ENCODE measurements around the gene SYNDIG1L. TPM values are rescaled to one million over a fixed set of nuclear protein-coding genes. Genes with fewer than 3 reads are reported as not detected.
"Not testable (repeated sequence)": the region's sequence is repeated elsewhere in the genome, so short reads cannot be mapped to it uniquely, and the experiment has no call there.

SYNDIG1L gene
- total RNA-seq, 4 donors from 2014 or later, result 0.28 to 0.56 (median 0.40) TPM

DNA sequence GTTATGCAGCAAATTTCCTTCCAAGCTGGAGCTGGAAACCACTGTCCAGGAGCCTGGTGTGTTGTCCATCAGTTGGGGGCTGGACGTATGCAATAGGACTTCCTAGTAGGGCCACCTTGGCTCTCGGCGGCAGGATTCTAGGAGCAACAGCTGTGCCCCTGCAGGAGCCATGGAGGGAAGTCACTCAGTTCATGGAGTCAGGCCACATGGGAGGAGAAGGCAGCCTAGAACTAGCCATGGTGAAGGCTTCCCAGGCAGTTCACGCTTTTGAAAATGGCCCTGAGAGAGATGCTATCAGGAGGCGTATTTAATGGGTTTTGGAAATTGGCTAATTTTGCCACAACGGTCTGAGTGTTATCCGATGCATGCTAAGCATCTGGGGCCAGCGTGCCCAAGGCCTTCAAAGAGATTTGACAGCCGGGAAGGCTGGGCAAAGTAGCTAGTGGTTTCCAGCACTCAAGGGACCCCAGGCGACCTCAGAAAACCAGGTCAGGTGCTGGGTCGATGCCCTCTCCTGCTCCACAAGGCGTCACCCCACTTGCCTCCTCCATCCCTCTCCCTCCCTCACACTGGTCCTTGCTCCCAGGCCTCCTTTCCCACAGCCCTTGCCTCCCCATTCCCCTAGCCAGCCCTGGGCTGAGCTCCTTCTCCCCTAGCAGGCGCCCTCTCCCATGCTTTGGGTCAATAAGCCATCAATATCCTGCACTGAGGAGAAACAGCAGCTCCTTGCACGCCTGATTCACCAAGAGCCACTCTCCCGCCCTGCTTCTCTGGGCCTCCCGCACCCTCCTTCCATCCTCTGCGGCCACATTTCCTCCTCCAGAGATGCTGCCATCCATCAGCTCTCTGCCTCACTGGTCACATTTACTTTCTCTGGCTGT is 30.9 kb upstream of the SYNDIG1L start:
- TF ChIP-seq, protein P1, sequence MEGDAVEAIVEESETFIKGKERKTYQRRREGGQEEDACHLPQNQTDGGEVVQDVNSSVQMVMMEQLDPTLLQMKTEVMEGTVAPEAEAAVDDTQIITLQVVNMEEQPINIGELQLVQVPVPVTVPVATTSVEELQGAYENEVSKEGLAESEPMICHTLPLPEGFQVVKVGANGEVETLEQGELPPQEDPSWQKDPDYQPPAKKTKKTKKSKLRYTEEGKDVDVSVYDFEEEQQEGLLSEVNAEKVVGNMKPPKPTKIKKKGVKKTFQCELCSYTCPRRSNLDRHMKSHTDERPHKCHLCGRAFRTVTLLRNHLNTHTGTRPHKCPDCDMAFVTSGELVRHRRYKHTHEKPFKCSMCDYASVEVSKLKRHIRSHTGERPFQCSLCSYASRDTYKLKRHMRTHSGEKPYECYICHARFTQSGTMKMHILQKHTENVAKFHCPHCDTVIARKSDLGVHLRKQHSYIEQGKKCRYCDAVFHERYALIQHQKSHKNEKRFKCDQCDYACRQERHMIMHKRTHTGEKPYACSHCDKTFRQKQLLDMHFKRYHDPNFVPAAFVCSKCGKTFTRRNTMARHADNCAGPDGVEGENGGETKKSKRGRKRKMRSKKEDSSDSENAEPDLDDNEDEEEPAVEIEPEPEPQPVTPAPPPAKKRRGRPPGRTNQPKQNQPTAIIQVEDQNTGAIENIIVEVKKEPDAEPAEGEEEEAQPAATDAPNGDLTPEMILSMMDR (IDR thresholded peaks at IDR 0.05), result no peak
- ATAC-seq (ENCODE audit: low FRiP score) (no peak), DNase-seq (ENCODE audit: low spot score) (no peak)

DNA sequence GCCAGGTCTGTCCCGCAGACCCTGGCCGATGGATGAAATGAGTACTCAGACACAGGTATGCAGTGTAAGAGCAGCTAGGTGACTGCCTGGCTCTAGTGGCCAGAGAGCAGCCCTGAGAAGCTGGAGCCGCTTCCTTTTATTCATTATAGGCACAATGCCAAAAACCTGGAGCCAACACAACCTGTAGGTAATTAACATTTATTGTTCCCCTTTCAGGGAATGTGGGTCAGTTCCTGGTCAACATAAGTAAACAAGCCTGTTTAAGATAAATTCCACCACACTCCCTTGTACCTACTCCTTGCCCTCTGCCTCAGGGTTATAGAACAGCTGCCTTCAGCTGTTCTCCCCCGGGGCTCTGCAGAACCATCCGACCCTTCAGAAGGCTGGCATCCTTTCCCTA is 28.4 kb upstream of the SYNDIG1L start:
- not testable (repeated sequence) for ATAC-seq (ENCODE audit: low FRiP score); DNase-seq (ENCODE audit: low spot score)

DNA sequence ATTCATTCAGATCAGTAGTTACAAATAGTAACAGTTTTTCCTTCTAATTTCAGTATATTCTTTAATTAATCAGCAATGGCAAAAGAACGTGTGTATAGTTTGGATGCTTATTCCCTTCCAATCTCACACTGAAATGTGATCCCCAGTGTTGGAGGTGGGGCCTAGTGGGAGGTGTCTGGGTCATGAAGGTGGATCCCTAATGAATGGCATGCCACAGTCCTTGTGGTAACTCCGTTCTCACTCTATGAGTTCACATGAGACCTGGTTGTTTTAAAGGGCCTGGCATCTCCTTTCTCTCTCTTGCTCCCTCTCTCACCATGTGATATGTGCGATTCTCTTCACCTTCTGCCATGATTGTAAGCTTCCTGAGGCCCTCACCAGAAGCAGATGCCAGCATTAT is 18.9 kb upstream of the SYNDIG1L start:
- DNase-seq (ENCODE audit: low spot score) (no peak), ATAC-seq (ENCODE audit: low FRiP score) (no peak)
- TF ChIP-seq, protein P1 (IDR thresholded peaks at IDR 0.05), result no peak

DNA sequence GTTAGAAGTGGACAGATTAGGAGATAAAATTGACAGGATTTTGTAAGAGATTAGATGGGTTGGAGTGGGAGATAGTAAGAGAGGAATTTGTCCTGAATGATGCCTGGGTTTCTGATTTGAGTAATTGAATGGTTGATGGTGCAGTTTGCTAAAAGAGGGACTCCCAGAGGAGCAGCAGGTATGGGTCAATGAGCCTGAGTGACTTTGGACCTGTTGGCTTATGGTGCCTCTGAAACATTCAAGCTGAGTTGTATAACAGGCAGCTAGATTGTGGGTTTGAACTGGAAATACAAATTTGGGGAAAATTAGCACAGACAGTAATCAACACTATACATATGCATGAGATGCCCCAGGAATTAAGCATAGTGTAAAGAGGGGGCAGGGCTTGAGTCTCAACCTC is 16.7 kb upstream of the SYNDIG1L start:
- ATAC-seq (ENCODE audit: low FRiP score) (no peak), DNase-seq (ENCODE audit: low spot score) (no peak)
- TF ChIP-seq, protein P1 (IDR thresholded peaks at IDR 0.05), result no peak

DNA sequence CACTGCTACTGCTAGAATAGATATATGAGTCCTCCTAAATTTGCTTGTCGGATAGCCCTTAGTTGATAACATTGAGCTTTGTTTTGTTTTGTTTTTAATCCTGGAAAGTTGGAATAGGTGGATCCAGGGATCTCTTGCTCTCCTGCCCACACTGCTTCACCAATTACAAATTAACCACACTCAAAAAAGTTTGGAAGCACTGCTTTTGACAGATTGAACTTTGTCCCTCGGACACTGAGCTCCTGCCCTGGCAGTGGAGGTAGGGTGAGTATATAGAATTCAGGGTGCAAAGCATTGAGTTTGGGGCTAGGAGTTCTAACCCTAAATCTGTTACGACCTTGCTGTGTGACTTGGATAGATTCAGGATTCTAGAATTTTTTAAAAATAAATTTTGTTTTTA is 15.1 kb upstream of the SYNDIG1L start:
- no peak for ATAC-seq (ENCODE audit: low FRiP score)
- TF ChIP-seq, protein P1 (IDR thresholded peaks at IDR 0.05), result no peak
- no peak for DNase-seq (ENCODE audit: low spot score)

DNA sequence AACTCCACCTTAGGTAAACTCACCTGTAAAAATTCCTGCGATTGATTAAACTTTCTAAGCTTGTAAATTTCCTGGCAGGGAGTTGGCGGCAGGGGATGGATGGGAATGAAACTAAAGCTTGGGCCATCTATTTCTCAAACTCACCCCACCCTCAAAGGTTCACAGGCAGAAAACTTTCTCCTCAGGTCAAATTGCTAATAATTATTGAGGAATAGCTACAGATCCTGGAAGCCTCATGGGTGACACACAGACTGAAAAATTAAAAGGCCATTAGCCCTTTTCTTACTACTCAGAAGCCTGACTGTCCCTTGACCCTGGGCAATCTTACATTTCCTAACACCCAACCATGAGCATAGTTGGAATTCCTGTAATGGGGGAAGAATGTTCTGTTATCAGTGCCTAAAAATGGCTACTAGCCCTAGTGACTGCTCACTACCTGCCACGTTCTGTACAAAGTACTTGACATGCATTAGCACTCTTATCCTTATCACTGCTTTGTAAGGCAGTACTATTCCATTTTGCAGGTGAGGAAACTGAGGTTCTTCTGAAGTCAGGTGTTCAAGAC is 12.4 kb upstream of the SYNDIG1L start:
- ATAC-seq (ENCODE audit: low FRiP score) (no peak), DNase-seq (ENCODE audit: low spot score) (no peak)
- TF ChIP-seq, protein P1 (IDR thresholded peaks at IDR 0.05), result no peak

DNA sequence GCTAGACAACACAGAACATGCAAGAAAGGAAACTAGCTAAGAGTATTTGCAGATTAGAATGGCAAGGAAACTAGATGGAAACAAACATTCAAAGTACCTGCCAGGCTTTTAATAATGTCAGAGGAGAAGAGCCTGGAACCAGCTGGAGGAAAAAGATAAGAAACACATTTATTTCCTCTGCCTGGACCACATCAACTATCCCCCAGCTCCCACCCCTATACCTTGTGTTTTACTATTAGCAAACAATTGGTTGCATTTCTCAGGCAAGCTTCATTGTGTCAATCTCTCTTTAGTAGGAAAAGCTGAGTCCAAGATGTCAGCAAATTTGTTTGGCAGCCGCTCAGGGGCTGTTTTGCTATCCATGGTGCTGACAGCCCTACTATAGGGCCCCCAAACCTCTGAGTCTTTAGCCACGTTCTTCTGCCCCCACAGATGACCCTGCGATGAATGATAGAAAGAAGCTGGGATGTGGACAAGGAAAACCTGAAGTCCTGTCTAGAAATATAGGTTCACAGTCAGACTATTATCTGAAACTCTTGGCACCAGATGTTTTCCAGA is 11.6 kb upstream of the SYNDIG1L start:
- TF ChIP-seq, protein P1 (IDR thresholded peaks at IDR 0.05), result no peak
- no peak for DNase-seq (ENCODE audit: low spot score)
- no peak for ATAC-seq (ENCODE audit: low FRiP score)

All from omental fat pad (tissue), 4 donors.